KMS-11 (cell line): Measurements from ENCODE around the gene HBB.

Experiments
- H2AFZ ChIP-seq: fragments of 200-600 bp; sonication (generic); 2 replicates; pipeline ENCODE4 v1.6.1; 2016; ENCODE audit warnings: antibody characterized with exemption, mixed run types, low read depth
- H3K27ac ChIP-seq: fragments of 200-600 bp; sonication (generic); 2 replicates; pipeline ENCODE4 v1.6.1; 2016; ENCODE audit warnings: mild to moderate bottlenecking, mixed run types
- H3K27me3 ChIP-seq: fragments of 200-600 bp; sonication (generic); 2 replicates; pipeline ENCODE4 v1.6.1; 2017; ENCODE audit warnings: mild to moderate bottlenecking, low read depth, mixed run types, moderate library complexity; ENCODE audit not compliant: insufficient read depth
- H3K36me3 ChIP-seq: fragments of 200-600 bp; sonication (generic); 2 replicates; pipeline ENCODE4 v1.6.1; 2017; ENCODE audit warnings: mild to moderate bottlenecking, mixed run types; ENCODE audit not compliant: insufficient read depth
- H3K4me1 ChIP-seq: fragments of 200-600 bp; sonication (generic); 2 replicates; pipeline ENCODE4 v1.6.1; 2016; ENCODE audit warnings: mild to moderate bottlenecking, low read depth, mixed run types; ENCODE audit not compliant: poor library complexity, severe bottlenecking
- H3K4me2 ChIP-seq: fragments of 200-600 bp; sonication (generic); 2 replicates; pipeline ENCODE4 v1.7.0; 2016; ENCODE audit warnings: mild to moderate bottlenecking, mixed run types
- H3K4me3 ChIP-seq: fragments of 200-600 bp; sonication (generic); IDR thresholded peaks from 2 replicates; pipeline ENCODE4 v1.6.1; 2017; ENCODE audit warnings: low read depth, low read length, mixed read lengths; ENCODE audit not compliant: insufficient read depth
- H3K79me2 ChIP-seq: fragments of 200-600 bp; sonication (generic); 2 replicates; pipeline ENCODE4 v1.6.1; 2016; ENCODE audit warnings: low read depth, mixed run types; ENCODE audit not compliant: insufficient read depth
- H3K9ac ChIP-seq: fragments of 200-600 bp; sonication (generic); 2 replicates; pipeline ENCODE4 v1.6.1; 2016; ENCODE audit warnings: mild to moderate bottlenecking, mixed run types
- H4K20me1 ChIP-seq: fragments of 200-600 bp; sonication (generic); 2 replicates; pipeline ENCODE4 v1.6.1; 2016; ENCODE audit warnings: mild to moderate bottlenecking, mixed run types; ENCODE audit not compliant: insufficient read depth
- CTCF ChIP-seq: fragments of 200-600 bp; sonication (generic); conservative IDR thresholded peaks from 2 replicates; pipeline ENCODE4 v1.6.1; 2017; ENCODE audit warnings: low read depth, mild to moderate bottlenecking, antibody characterized with exemption, low read length, moderate library complexity, mixed read lengths

Gene HBB

GRCh38 chr11:5223686-5224085 is 3.2 kb downstream of the HBB start:
- H2AFZ ChIP-seq: no peak overlapping the region

DNA sequence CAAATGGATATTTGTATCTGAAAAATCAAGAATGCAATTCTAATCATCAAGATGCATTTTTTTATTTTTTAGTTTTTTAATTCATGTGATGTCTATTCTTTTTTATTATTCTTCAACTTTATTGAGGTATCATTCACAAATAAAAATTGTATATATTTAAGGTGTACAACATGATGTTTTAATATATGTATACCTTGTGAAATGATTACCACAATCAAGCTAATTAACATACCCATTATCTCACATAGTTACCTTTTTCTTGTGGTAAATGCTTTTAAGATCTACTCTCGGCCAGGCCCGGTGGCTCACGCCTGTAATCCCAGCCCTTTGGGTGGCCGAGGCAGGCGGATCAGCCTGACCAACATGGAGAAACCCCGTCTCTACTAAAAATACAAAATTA is 3.7 kb downstream of the HBB start:
- H3K4me2 ChIP-seq: no peak overlapping the region
- no peaks in the 10 kb centered on the region for H4K20me1 ChIP-seq
- H3K4me1 ChIP-seq: peaks cover 20% of the 10 kb centered on the region
- no peaks in the 10 kb centered on the region for H3K36me3 ChIP-seq
- H3K9ac ChIP-seq: no peak overlapping the region
- H2AFZ ChIP-seq: no peak overlapping the region
- H3K4me3 ChIP-seq: no peak overlapping the region
- no peak overlapping the region for H3K27ac ChIP-seq
- no peaks in the 10 kb centered on the region for H3K27me3 ChIP-seq
- no peak for TF ChIP-seq CTCF
- H3K79me2 ChIP-seq: no peaks in the 10 kb centered on the region

More at GRCh38 chr11:5223686-5224085, 3.2 kb downstream of the HBB start:
- Histone ChIP-seq H3K27me3 (no peaks in the 10 kb centered on the region), H3K79me2 (no peaks in the 10 kb centered on the region), H3K9ac (no peak overlapping the region), H3K27ac (no peak overlapping the region), H3K4me3 (no peak overlapping the region), H4K20me1 (no peaks in the 10 kb centered on the region), H3K36me3 (no peaks in the 10 kb centered on the region), H3K4me2 (no peak overlapping the region), H3K4me1 (peaks cover 24% of the 10 kb centered on the region)
- no peak for TF ChIP-seq CTCF

- Histone ChIP-seq H4K20me1 (no peaks in the 10 kb centered on the region), H2AFZ (no peak overlapping the region), H3K27ac (no peak overlapping the region), H3K4me3 (no peak overlapping the region), H3K9ac (no peak overlapping the region), H3K27me3 (no peaks in the 10 kb centered on the region), H3K79me2 (no peaks in the 10 kb centered on the region), H3K4me1 (no peaks in the 10 kb centered on the region), H3K36me3 (no peaks in the 10 kb centered on the region), H3K4me2 (no peak overlapping the region)
- TF ChIP-seq CTCF: no peak
Measured at GRCh38 chr11:5210376-5210885, 16.4 kb downstream of the HBB start.

GRCh38 chr11:5204787-5205186 is 22.1 kb downstream of the HBB start:
- Histone ChIP-seq H3K27ac (no peak overlapping the region), H3K4me2 (no peak overlapping the region), H2AFZ (no peak overlapping the region), H4K20me1 (no peaks in the 10 kb centered on the region), H3K4me3 (no peak overlapping the region), H3K9ac (no peak overlapping the region), H3K36me3 (no peaks in the 10 kb centered on the region), H3K79me2 (no peaks in the 10 kb centered on the region), H3K27me3 (no peaks in the 10 kb centered on the region), H3K4me1 (no peaks in the 10 kb centered on the region)
- peak; percentile 72 for TF ChIP-seq CTCF

DNA sequence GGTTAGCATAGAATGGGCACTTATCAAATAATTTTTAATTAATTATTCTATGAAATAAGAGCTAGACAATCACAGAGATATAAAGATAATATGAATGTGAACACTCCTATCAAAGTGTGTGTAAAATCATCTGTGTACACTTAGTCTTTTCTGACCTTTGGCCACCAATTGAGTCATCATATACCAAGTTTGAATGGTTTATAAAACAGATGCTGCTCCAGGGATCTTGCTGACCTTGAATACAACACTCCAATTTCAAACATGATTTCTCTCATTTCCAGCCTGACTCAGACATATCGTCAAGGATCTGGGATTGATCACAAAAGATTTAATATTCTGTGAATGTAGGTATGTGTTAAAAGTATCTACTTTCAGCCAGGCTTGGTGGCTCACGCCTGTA is 23.5 kb downstream of the HBB start:
- Histone ChIP-seq H4K20me1 (no peaks in the 10 kb centered on the region), H2AFZ (no peak overlapping the region), H3K27me3 (no peaks in the 10 kb centered on the region), H3K79me2 (no peaks in the 10 kb centered on the region), H3K9ac (no peak overlapping the region), H3K36me3 (no peaks in the 10 kb centered on the region), H3K4me2 (no peak overlapping the region), H3K4me3 (no peak overlapping the region), H3K27ac (no peak overlapping the region), H3K4me1 (no peaks in the 10 kb centered on the region)
- TF ChIP-seq CTCF: no peak
